ENCODE data around the gene CCR1. TPM values are rescaled to one million over a fixed set of nuclear protein-coding genes. Genes with fewer than 3 reads are reported as not detected.

The CCR1 gene
- total RNA-seq, 1 donor from 2014 or later: 0.12 TPM

GRCh38 chr3:46205286-46205960 lies 2.7 kb downstream of the CCR1 start:
- H3K27me3 Mint-ChIP-seq (ENCODE audit: low read depth): no peaks in the 10 kb centered on the region
- peaks cover 2% of the 10 kb centered on the region for H3K9me3 Mint-ChIP-seq
- H3K27ac Mint-ChIP-seq (ENCODE audit: unreplicated experiment): no peak overlapping the region
- no peaks in the 10 kb centered on the region for H3K36me3 Mint-ChIP-seq (ENCODE audit: low read depth)
- H3K4me1 Mint-ChIP-seq: peaks cover 5% of the 10 kb centered on the region
- DNase-seq (ENCODE audit: low read depth, low spot score): no peak
- no peak overlapping the region for H3K4me3 Mint-ChIP-seq
- no peak for TF ChIP-seq CTCF (conservative IDR thresholded peaks at IDR 0.05)

GRCh38 chr3:46203681-46204080 lies 4.4 kb downstream of the CCR1 start:
- no peak for TF ChIP-seq CTCF (conservative IDR thresholded peaks at IDR 0.05)
- DNase-seq (ENCODE audit: low read depth, low spot score): no peak
- H3K4me3 Mint-ChIP-seq: no peak overlapping the region
- no peak overlapping the region for H3K27ac Mint-ChIP-seq (ENCODE audit: unreplicated experiment)
- H3K9me3 Mint-ChIP-seq: peaks cover 2% of the 10 kb centered on the region
- peaks cover 5% of the 10 kb centered on the region for H3K4me1 Mint-ChIP-seq
- H3K36me3 Mint-ChIP-seq (ENCODE audit: low read depth): no peaks in the 10 kb centered on the region
- H3K27me3 Mint-ChIP-seq (ENCODE audit: low read depth): no peaks in the 10 kb centered on the region

GRCh38 chr3:46202535-46202934 lies 5.6 kb downstream of the CCR1 start:
- no peak for TF ChIP-seq CTCF (conservative IDR thresholded peaks at IDR 0.05)
- peaks cover 2% of the 10 kb centered on the region for H3K9me3 Mint-ChIP-seq
- no peak for DNase-seq (ENCODE audit: low read depth, low spot score)
- H3K36me3 Mint-ChIP-seq (ENCODE audit: low read depth): no peaks in the 10 kb centered on the region
- no peaks in the 10 kb centered on the region for H3K4me1 Mint-ChIP-seq
- H3K27me3 Mint-ChIP-seq (ENCODE audit: low read depth): no peaks in the 10 kb centered on the region
- H3K4me3 Mint-ChIP-seq: no peak overlapping the region
- H3K27ac Mint-ChIP-seq (ENCODE audit: unreplicated experiment): no peak overlapping the region

GRCh38 chr3:46200790-46201189 lies 7.3 kb downstream of the CCR1 start:
- Mint-ChIP-seq H3K4me1 (no peaks in the 10 kb centered on the region), H3K27ac (ENCODE audit: unreplicated experiment) (no peak overlapping the region), H3K9me3 (peaks cover 6% of the 10 kb centered on the region), H3K4me3 (no peak overlapping the region), H3K27me3 (ENCODE audit: low read depth) (no peaks in the 10 kb centered on the region), H3K36me3 (ENCODE audit: low read depth) (peaks cover 2% of the 10 kb centered on the region)
- no peak for TF ChIP-seq CTCF (conservative IDR thresholded peaks at IDR 0.05)
- no peak for DNase-seq (ENCODE audit: low read depth, low spot score)

- no peak for DNase-seq (ENCODE audit: low read depth, low spot score)
- Mint-ChIP-seq H3K27me3 (ENCODE audit: low read depth) (no peaks in the 10 kb centered on the region), H3K4me1 (no peaks in the 10 kb centered on the region), H3K4me3 (no peak overlapping the region), H3K36me3 (ENCODE audit: low read depth) (peaks cover 2% of the 10 kb centered on the region), H3K27ac (ENCODE audit: unreplicated experiment) (no peak overlapping the region), H3K9me3 (peaks cover 9% of the 10 kb centered on the region)
- TF ChIP-seq CTCF (conservative IDR thresholded peaks at IDR 0.05): no peak
Measured at GRCh38 chr3:46200211-46200610, 7.9 kb downstream of the CCR1 start.

All from neural crest cell (in vitro differentiated cells).